HG03066 (cell line): ENCODE measurements around the gene TXNDC11.

ENCODE experiments used
- ATAC-seq: cut with Tn5 transposase; IDR thresholded peaks from one replicate; pipeline ENCODE4 v1.9.1; 2021; ENCODE audit warnings: low read depth; ENCODE audit not compliant: unreplicated experiment

Gene TXNDC11

GRCh38 chr16:11755022-11755760 lies 12.5 kb upstream of the TXNDC11 start:
- no peak for ATAC-seq

GRCh38 chr16:11752856-11753255 lies 10.2 kb upstream of the TXNDC11 start:
- ATAC-seq, result no peak

- ATAC-seq, result no peak
These were observed 7.4 kb upstream of the TXNDC11 start for GRCh38 chr16:11750056-11750455.

- ATAC-seq, result no peak
These were observed 6.0 kb upstream of the TXNDC11 start for GRCh38 chr16:11748404-11749254.

GRCh38 chr16:11747949-11748403 lies 5.3 kb upstream of the TXNDC11 start:
- ATAC-seq, result no peak

- no peak for ATAC-seq
These were observed 1.4 kb upstream of the TXNDC11 start for GRCh38 chr16:11744075-11744470.

- no peak for ATAC-seq
These were observed 834 bp upstream of the TXNDC11 start for GRCh38 chr16:11743308-11744074.

GRCh38 chr16:11742093-11742535 lies 543 bp downstream of the TXNDC11 start:
- peak; percentile 21 for ATAC-seq

- no peak for ATAC-seq
These were observed 2.1 kb downstream of the TXNDC11 start for GRCh38 chr16:11740567-11740966.

GRCh38 chr16:11738742-11739544 lies 3.7 kb downstream of the TXNDC11 start:
- ATAC-seq, result no peak

GRCh38 chr16:11737713-11738112 lies 4.9 kb downstream of the TXNDC11 start:
- ATAC-seq, result no peak

GRCh38 chr16:11736903-11737302 lies 5.8 kb downstream of the TXNDC11 start:
- no peak for ATAC-seq

- no peak for ATAC-seq
These were observed 6.9 kb downstream of the TXNDC11 start for GRCh38 chr16:11735787-11736186.

- ATAC-seq, result no peak
These were observed 8.0 kb downstream of the TXNDC11 start for GRCh38 chr16:11734653-11735043.

- peak; percentile 60 for ATAC-seq
These were observed 8.5 kb downstream of the TXNDC11 start for GRCh38 chr16:11734025-11734652.

GRCh38 chr16:11731222-11731621 lies 11.4 kb downstream of the TXNDC11 start:
- no peak for ATAC-seq

GRCh38 chr16:11729787-11730186 lies 12.9 kb downstream of the TXNDC11 start:
- no peak for ATAC-seq

- ATAC-seq, result no peak
These were observed 14.7 kb downstream of the TXNDC11 start for GRCh38 chr16:11727796-11728543.

- no peak for ATAC-seq
These were observed 16.6 kb downstream of the TXNDC11 start for GRCh38 chr16:11726008-11726407.
